ENCODE measurements around the gene ARL5C.
"Not testable (repeated sequence)": the region's sequence is repeated elsewhere in the genome, so short reads cannot be mapped to it uniquely, and the experiment has no call there.

Gene ARL5C

GRCh38 chr17:39194089-39194984 is 28.4 kb upstream of the ARL5C start:
- FAIRE-seq, result no peak

DNA sequence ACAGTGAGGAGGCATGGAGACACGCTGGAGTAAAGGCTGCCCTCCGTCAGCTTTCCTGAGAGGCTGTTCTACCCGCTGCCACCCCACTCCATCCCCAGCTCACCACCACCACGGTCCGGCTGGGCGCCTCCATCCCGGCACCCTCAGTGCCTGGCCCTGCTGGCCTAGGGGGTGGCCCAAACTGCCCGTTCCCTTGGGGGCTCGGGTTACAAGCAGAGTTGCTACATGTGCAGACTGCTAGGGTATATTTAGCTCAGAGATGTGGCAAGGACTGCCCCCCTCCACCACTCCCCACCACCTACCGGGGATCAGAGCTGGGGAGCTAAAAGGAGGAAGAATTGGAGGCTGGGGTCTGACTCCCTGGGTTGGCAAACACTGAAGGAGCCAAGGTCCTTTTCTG is 27.4 kb upstream of the ARL5C start:
- FAIRE-seq, result no peak

DNA sequence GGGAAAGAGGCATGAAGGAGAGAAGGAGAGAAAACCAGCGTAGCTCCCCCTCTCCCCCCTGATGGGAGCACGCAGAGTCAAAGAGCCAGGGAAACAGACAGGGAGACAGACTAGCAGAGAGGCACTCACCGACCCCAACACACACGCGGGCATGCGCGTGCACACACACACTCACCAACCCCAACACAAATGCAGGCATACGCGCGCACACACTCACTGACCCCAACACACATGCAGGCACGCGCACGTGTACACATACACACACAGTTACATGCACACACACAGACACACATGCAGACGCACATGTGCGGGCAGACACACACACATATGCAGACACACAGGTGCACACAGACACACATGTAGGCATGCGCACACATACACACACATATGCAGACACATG is 26.9 kb upstream of the ARL5C start:
- FAIRE-seq, result no peak

DNA sequence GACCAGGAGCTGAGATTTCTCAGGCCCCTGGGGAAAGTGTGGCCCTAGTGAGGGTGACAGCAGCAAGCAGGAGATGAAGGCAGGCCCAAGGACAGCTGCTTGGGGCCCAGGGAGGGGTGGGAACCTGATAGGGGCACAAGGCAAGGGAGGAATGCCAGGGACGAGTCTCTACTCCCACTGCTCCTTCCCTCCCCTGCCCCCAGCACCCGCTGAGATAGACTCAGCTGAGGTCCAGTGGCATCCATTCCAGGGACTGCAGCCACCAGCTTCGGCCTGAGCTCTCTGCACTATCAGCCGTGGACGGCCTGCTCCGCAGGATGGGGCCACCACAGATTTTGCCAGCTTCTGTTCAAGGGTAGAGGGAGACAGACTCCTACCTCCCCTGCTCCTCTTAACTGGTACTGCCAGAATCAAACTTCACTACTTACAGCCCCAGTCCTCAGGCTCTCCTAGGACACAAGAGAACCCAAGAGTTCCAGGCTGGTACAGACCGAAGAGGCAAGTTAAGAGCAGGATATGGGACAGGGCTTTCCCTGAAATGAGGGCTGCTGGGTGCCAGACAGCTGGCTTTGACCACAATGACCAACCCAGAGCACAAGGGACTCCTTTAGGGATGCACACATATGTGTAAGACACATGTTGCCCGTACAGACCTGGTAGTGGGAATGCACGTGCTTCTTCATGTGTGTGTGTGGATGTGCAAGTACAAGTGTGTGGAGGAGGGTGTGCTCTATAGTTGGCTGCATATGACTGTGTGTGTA is 26.0 kb upstream of the ARL5C start:
- no peak for FAIRE-seq

DNA sequence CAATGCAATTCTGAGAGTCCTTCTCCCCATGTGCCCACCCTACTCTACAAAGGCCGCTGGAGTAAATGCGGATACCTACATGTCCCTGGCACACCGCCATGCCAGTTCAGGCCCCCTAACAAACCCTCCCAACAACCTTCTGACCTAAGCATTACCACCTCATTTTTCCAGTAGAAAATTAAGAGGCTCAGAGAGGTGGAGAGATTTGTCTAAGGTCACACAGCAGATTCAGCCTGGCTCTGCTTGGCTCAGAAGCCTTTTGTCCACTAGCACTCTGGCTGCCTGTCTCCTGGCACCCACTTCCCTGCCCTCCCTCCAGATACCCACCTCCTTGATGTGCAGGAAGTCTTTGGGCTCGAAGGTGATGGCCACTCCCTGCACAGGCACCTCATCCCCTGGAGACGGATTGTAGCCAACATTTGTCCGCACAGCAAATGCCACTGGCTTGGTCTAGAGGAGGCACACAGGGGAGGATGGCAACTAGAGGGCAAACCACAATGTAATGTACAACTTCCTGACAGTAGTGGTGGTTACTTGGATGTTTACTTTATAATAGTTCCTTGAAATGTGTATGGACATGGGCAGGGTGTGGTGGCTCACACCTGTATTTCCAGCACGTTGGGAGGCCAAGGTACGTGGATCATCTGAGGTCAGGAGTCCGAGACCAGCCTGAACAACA is 21.3 kb upstream of the ARL5C start:
- FAIRE-seq, result no peak

GRCh38 chr17:39186481-39187002 is 20.6 kb upstream of the ARL5C start:
- no peak for FAIRE-seq

DNA sequence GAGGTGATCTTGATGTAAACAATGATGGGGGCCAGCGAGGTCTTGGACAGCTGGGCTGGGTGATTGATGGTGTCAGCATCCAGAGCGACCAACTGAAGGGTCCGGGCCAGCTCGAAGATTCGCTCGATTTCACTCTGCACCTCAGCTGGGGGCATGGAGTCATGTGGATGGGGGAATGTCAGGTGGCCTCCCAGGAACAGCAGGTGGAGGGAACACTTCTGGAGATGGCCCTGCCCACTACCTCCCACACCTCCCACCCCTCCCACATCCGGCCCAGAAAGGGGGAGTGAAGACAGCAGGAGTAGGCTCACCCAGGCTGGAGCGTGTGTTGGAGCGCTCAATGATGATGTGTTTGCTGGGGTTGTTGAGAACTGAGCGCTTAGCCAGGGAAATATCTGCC is 17.8 kb upstream of the ARL5C start:
- no peak for FAIRE-seq

DNA sequence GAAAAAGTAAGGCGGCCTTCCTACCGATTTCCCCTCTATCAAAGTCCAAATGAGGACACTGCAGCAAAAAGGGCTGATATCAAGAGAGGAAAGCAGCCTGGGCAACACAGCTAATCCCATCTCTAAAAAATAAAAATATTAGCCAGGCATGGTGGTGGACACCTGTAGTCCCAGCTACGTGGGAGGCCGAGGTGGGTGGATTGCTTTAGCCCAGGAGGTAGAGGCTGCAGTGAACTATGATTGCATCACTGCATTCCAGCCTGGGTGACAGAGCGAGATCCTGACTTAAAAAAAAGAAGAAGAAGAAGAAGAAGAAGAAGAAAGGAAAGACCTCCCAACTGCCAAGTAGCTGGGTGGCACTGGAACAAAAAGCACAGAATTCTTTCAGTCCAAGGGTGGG is 17.1 kb upstream of the ARL5C start:
- no peak for FAIRE-seq

- no peak for FAIRE-seq
Measured at GRCh38 chr17:39181303-39181702, 15.3 kb upstream of the ARL5C start.

DNA sequence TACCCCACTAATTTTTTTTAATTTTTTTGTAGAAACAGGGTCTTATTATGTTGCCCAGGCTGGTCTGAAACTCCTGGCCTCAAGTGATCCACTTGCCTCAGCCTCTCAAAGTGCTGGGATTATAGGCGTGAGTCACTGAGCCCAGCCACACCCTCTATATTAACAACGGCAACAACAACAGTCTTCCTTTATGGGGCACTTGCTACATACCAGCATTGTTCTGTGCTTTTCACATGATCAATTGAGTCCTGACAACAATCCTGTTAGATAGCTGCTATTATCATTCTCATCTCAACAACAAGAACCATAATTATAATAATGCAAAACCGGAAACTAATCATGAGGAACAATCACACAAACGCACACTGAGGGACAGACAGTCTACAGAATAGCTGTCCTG is 12.6 kb upstream of the ARL5C start:
- FAIRE-seq, result no peak

DNA sequence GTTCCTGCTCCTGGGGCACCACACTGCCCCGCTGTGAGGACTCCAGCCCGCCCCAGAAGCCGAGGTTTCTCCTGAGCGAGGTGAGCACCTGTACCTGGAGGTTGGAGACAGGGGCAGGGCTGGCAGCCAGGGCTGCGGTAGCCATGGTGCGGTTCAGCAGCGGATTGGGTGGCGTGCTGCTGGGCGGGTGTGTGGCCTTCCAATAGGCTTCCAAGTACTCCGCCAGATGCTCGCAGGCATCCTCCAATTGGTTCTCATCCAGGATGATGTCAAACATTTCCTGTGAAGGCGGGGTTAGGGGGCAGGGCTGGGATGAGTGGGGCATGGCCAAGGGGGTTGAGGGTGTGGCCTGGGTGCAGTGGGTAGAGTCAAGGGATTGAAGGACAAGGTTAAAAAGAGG is 11.3 kb upstream of the ARL5C start:
- no peak for FAIRE-seq

DNA sequence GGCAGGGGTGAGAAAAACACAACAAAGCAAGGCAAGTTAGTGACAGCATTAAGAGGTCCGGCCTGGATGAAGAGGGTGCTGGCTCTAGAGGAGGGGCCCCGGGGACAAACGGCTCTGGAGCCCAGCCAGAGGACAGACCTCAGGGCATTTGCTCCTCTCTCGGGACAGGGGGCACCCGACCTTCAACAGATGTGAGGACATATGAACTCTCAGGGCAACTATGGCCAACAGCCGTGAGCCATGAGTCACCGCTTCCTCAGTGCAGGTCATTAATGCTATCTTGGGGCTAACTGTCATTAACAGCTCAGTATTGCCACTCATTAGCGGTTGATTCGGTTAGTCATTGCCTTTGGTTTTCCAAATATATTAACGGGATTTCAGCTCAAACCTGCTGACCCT is 9.7 kb upstream of the ARL5C start:
- no peak for FAIRE-seq

DNA sequence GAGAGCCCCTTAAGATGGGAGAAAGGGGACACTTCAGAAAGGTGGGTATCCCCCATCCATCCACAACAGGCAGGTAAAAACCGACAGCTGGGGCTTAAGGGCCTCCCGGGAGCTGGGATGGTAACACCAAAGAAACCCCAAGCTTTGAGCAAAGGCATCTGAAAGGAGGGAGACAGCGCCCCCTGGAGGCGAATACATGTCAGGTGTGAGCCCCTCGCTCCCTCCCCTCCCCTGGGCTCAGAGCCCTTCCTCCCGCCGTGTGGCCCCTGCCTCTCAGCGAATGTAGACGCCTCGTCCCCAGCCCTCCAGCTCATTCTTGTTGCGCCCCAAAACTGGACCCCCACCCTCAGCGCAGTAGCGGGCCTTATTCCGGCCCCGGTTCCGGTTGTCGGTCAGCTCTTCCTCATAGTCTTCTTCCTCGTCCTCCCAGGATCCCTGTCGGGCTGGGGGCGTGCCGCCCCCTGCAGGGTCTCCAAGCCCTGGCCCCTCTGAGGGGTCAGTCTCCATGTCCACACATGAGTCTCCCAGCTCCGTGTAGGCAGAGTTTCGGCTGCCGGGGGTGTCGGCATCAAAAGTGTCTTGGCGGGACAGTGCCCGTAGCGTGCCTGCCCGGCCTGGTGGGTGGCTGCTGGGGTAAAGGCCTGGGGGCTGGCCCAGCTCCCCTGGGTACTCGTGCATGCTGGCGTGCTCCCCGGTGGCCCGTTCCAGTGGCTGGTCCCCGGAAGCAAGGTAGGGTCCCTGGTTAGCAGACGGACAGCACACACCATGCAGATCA is 9.1 kb upstream of the ARL5C start:
- no peak for FAIRE-seq

- no peak for FAIRE-seq
Measured at GRCh38 chr17:39173526-39174274, 7.7 kb upstream of the ARL5C start.

- FAIRE-seq, result no peak
Measured at GRCh38 chr17:39173080-39173479, 7.1 kb upstream of the ARL5C start.

GRCh38 chr17:39171933-39172332 is 6.0 kb upstream of the ARL5C start:
- FAIRE-seq, result no peak

- FAIRE-seq, result no peak
Measured at GRCh38 chr17:39170558-39170957, 4.6 kb upstream of the ARL5C start.

GRCh38 chr17:39170109-39170508 is 4.1 kb upstream of the ARL5C start:
- FAIRE-seq, result no peak

GRCh38 chr17:39169518-39169917 is 3.6 kb upstream of the ARL5C start:
- no peak for FAIRE-seq

GRCh38 chr17:39169101-39169500 is 3.1 kb upstream of the ARL5C start:
- no peak for FAIRE-seq

GRCh38 chr17:39168503-39168902 is 2.5 kb upstream of the ARL5C start:
- not testable (repeated sequence) for FAIRE-seq

GRCh38 chr17:39167476-39167875 is 1.5 kb upstream of the ARL5C start:
- no peak for FAIRE-seq
